ENCODE results near the gene DMD.

DNA sequence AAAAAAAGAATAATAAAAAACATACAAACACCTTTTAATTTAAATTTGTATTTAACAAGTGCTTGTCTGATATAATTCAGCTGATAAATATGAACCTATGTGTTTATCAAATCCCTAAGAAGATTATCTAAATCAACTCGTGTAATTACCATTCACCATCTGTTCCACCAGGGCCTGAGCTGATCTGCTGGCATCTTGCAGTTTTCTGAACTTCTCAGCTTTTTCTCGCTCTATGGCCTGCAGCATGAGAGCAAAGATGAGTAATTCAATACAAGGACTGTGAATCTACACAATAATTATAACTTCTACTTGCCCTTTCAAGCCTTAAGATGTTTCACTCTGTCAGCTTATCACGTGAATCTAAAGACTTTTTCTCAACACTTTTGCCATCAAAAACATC, 709.7 kb downstream of the DMD start:
- TF ChIP-seq, protein P1, sequence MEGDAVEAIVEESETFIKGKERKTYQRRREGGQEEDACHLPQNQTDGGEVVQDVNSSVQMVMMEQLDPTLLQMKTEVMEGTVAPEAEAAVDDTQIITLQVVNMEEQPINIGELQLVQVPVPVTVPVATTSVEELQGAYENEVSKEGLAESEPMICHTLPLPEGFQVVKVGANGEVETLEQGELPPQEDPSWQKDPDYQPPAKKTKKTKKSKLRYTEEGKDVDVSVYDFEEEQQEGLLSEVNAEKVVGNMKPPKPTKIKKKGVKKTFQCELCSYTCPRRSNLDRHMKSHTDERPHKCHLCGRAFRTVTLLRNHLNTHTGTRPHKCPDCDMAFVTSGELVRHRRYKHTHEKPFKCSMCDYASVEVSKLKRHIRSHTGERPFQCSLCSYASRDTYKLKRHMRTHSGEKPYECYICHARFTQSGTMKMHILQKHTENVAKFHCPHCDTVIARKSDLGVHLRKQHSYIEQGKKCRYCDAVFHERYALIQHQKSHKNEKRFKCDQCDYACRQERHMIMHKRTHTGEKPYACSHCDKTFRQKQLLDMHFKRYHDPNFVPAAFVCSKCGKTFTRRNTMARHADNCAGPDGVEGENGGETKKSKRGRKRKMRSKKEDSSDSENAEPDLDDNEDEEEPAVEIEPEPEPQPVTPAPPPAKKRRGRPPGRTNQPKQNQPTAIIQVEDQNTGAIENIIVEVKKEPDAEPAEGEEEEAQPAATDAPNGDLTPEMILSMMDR (IDR thresholded peaks at IDR 0.05; ENCODE audit: borderline replicate concordance, extremely low read depth, low read length, poor library complexity, severe bottlenecking): no peak
- TF ChIP-seq EZH2 (IDR thresholded peaks at IDR 0.05; ENCODE audit: borderline replicate concordance, low read depth, low read length, severe bottlenecking): no peak

Measured in DND-41 (cell line).